Mesothelial cell of epicardium (in vitro differentiated cells): ENCODE results near the gene DESI1. TPM values are rescaled to one million over a fixed set of nuclear protein-coding genes. Genes with fewer than 3 reads are reported as not detected.
"Not testable (repeated sequence)": the region's sequence is repeated elsewhere in the genome, so short reads cannot be mapped to it uniquely, and the experiment has no call there.

Experiments used
- DNase-seq, 2 experiments: peaks; one replicate each; pipeline ENCODE4 v3.0.0; 2021; ENCODE audit warnings: low spot score in 2 of 2; ENCODE audit not compliant: unreplicated experiment in 2 of 2
- H3K27ac Mint-ChIP-seq: 2 replicates; pipeline ENCODE4 v1.8.0; 2021; ENCODE audit warnings: mixed read lengths
- H3K27me3 Mint-ChIP-seq: 2 replicates; pipeline ENCODE4 v1.8.0; 2021; ENCODE audit warnings: low read depth, mixed read lengths
- H3K36me3 Mint-ChIP-seq: 2 replicates; pipeline ENCODE4 v1.8.0; 2021; ENCODE audit warnings: mixed read lengths
- H3K4me1 Mint-ChIP-seq: 2 replicates; pipeline ENCODE4 v1.8.0; 2021; ENCODE audit warnings: mixed read lengths
- H3K4me3 Mint-ChIP-seq: 2 replicates; pipeline ENCODE4 v1.8.0; 2021; ENCODE audit warnings: mild to moderate bottlenecking, moderate library complexity, mixed read lengths
- H3K9me3 Mint-ChIP-seq: 2 replicates; pipeline ENCODE4 v1.8.0; 2021; ENCODE audit warnings: mixed read lengths
- total RNA-seq: library from RNA; stranded (reverse); gene quantifications from 3 replicates; pipeline ENCODE4 v1.2.1, GENCODE V29; 2021
- TF ChIP-seq, protein P1 (sequence below): fragments of 200-600 bp; sonication (generic); IDR thresholded peaks from one replicate; pipeline ENCODE4 v1.5.0; 2021; ENCODE audit warnings: antibody characterized with exemption; ENCODE audit not compliant: unreplicated experiment

Gene DESI1
- total RNA-seq, result 35.4 to 37.5 TPM (median 36.7 TPM) in 3 replicates

DNA sequence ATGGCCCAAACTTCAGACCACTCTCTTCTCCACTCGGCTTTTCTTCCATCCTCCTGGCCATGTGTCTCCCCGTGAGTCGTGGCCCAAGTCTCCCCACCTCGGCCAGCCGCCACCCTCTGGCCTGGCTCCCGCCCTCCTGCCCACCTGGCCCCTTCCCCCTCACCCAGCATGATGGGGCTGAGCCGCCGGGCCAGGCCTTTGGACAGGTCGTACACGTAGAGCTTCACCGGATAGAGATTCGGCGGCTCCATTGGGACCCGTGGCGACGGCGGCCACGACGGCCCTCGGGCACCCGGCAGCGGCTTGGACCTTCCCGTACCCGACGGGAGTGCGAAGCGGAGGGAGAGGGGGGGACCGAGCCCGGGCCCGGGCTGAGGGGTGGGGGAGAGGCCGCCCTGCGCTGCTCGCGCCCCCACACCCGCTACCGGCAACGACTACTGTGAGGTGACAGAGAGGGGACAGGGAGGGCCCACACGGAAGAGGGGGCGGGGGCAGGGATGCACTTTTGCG lies at the start of gene DESI1:
DESI1 (minus strand) TSS at position 455 of the 510 bp plus-strand sequence; CDS start at position 251, 204 bp downstream.
- H3K27me3 Mint-ChIP-seq, result no peaks in the 10 kb centered on the region
- TF ChIP-seq, protein P1, sequence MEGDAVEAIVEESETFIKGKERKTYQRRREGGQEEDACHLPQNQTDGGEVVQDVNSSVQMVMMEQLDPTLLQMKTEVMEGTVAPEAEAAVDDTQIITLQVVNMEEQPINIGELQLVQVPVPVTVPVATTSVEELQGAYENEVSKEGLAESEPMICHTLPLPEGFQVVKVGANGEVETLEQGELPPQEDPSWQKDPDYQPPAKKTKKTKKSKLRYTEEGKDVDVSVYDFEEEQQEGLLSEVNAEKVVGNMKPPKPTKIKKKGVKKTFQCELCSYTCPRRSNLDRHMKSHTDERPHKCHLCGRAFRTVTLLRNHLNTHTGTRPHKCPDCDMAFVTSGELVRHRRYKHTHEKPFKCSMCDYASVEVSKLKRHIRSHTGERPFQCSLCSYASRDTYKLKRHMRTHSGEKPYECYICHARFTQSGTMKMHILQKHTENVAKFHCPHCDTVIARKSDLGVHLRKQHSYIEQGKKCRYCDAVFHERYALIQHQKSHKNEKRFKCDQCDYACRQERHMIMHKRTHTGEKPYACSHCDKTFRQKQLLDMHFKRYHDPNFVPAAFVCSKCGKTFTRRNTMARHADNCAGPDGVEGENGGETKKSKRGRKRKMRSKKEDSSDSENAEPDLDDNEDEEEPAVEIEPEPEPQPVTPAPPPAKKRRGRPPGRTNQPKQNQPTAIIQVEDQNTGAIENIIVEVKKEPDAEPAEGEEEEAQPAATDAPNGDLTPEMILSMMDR, result no peak
- peaks cover 10% of the 10 kb centered on the region for H3K36me3 Mint-ChIP-seq
- H3K4me3 Mint-ChIP-seq, result peak within 1 kb of the TSS; percentile 93
- H3K27ac Mint-ChIP-seq, result peak within 1 kb of the TSS; percentile 100
- H3K4me1 Mint-ChIP-seq, result peaks cover 25% of the 10 kb centered on the region
- no peak for DNase-seq
- no peaks in the 10 kb centered on the region for H3K9me3 Mint-ChIP-seq

DNA sequence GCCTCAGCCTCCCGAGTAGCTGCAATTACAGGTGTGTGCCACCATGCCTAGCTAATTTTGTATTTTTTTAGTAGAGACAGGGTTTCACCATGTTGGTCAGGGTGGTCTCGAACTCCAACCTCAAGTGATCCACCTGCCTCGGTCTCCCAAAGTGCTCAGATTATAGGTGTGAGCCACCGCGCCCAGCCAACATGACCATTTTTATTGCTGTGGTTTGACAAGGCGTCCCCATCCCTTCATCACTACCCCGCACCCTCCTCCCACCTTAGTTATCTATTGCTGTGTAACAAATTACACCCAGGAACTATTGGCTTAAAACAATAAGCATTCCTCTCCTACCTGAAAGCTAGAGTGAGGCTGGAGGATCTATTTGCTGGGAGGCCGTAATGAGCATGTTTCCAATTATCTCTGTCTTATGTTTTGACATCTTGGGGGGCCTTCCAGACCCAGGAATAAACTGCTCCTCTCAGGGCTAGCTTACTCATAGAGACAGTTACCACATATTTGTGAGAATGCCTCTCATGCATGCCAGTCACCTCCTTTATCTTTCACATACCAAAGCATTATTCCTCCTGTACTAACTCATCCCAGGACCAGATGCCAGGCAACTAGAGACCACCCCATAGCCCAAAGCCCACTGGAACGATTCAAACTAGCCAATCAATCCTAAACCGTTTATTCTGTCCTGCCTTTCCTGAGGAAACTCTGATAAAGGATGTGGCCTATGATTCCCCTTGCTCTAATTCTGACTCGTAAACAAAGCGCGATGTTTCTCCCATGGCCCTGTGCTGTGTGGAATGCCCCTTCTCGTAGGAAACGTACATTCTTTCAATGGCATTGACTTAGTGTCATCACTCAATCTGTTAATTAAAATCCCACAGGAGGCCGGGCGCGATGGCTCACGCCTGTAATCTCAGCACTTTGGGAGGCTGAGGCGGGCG lies 48.4 kb upstream of the DESI1 start:
- H3K9me3 Mint-ChIP-seq, result no peaks in the 10 kb centered on the region
- TF ChIP-seq, protein P1, result no peak
- H3K27me3 Mint-ChIP-seq, result no peaks in the 10 kb centered on the region
- no peak for DNase-seq
- H3K4me3 Mint-ChIP-seq, result no peak overlapping the region
- H3K27ac Mint-ChIP-seq, result peak overlapping the region; percentile 62
- peaks cover under 1% of the 10 kb centered on the region for H3K36me3 Mint-ChIP-seq
- peaks cover 14% of the 10 kb centered on the region for H3K4me1 Mint-ChIP-seq

DNA sequence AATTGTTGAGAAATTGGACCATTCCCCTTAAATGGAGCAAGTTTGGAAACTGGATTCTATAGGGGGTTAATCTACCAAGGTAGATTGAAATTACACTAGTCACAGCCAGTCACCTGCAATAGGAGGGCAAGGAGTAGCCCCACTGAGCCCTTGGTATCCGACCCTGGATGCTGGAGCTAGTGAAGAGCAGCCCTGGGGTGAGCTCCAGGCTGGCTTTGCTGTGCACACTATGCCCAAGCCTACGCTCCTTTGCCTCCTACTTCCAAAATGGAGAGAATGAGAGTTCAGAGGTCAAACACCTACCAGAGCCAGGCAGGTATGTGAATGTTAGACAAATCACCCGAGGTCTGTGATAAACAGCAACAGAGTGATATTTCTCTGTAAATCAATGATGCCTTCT lies 44.1 kb upstream of the DESI1 start:
- no peak overlapping the region for H3K27ac Mint-ChIP-seq
- no peak overlapping the region for H3K4me3 Mint-ChIP-seq

DNA sequence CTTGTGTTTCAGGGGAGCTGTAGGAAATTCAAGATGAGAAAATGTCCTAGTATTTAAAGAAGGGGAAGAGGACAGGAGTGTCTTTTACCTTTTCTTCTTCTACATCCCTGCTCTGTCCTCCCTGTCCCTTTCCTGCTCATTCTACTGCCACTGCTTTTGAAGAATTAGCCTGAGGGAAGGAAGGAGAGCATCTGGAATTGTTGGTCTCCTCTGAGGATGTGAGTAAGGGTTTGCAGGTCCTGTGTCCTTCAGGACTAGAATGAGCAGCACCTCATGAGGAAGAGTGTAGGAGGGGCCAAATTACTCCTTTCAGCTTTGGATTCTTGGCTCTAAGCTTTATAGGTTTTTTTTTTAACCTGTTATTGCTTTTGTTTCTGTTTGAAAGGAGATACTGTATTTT lies 43.6 kb upstream of the DESI1 start:
- Mint-ChIP-seq H3K4me3 (no peak overlapping the region), H3K27me3 (no peaks in the 10 kb centered on the region), H3K4me1 (peaks cover 20% of the 10 kb centered on the region), H3K9me3 (peaks cover 3% of the 10 kb centered on the region), H3K36me3 (peaks cover 22% of the 10 kb centered on the region), H3K27ac (peak overlapping the region; percentile 53)
- TF ChIP-seq, protein P1, result no peak
- DNase-seq, result no peak

More for the DNA sequence above, 44.1 kb upstream of the DESI1 start:
- H3K9me3 Mint-ChIP-seq, result peaks cover 3% of the 10 kb centered on the region
- TF ChIP-seq, protein P1, result no peak
- H3K36me3 Mint-ChIP-seq, result peaks cover 20% of the 10 kb centered on the region
- no peaks in the 10 kb centered on the region for H3K27me3 Mint-ChIP-seq
- no peak for DNase-seq
- H3K4me1 Mint-ChIP-seq, result peaks cover 21% of the 10 kb centered on the region

DNA sequence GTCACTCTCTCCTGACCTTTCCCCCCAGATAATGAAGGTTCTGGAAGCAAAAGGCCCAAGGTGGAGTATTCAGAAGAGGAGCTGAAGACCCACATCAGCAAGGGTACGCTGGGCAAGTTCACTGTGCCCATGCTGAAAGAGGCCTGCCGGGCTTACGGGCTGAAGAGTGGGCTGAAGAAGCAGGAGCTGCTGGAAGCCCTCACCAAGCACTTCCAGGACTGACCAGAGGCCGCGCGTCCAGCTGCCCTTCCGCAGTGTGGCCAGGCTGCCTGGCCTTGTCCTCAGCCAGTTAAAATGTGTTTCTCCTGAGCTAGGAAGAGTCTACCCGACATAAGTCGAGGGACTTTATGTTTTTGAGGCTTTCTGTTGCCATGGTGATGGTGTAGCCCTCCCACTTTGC lies 42.8 kb upstream of the DESI1 start:
- H3K4me3 Mint-ChIP-seq, H3K27ac Mint-ChIP-seq: not testable (repeated sequence)
- H3K36me3 Mint-ChIP-seq, result peaks cover 27% of the 10 kb centered on the region

DNA sequence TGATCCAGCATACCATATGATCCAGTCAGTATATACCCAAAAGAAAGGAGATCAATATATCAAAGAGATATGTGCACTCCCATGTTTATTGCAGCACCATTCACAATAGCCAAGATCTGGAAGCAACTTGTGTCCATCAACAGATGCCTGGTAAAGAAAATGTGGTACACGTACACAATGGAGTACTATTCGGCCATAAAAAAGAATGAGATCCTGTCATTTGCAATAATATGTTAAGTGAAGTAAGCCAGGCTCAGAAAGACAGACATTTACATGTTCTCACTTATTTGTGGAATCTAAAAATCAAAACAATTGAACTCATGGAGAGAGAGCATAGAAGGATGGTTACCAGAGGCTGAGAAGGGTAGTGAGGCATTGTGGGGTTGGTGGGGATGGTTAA lies 40.9 kb upstream of the DESI1 start:
- TF ChIP-seq, protein P1, result no peak
- Mint-ChIP-seq H3K4me3 (no peak overlapping the region), H3K4me1 (peaks cover 9% of the 10 kb centered on the region), H3K27me3 (no peaks in the 10 kb centered on the region), H3K27ac (no peak overlapping the region), H3K9me3 (peaks cover 3% of the 10 kb centered on the region), H3K36me3 (peaks cover 33% of the 10 kb centered on the region)
- DNase-seq, result no peak

More for the DNA sequence above, 42.8 kb upstream of the DESI1 start:
- H3K9me3 Mint-ChIP-seq, DNase-seq, H3K27me3 Mint-ChIP-seq: not testable (repeated sequence)
- peaks cover 16% of the 10 kb centered on the region for H3K4me1 Mint-ChIP-seq
